IMR-90 (cell line): ENCODE results near the gene RAB30. TPM values are rescaled to one million over a fixed set of nuclear protein-coding genes. Genes with fewer than 3 reads are reported as not detected.
A peak's percentile ranks its signal among the peaks of the same experiment; 100 is the strongest.

ENCODE experiments used
- ATAC-seq: fragments of 200-7000 bp; cut with Tn5 transposase; 2 replicates; pipeline ENCODE4 v1.9.1; 2020; ENCODE audit warnings: low read depth, mild to moderate bottlenecking, moderate library complexity
- BruUV-seq: library from RNA; stranded (reverse); fragments of 400-500 nt; replicated peaks from 2 replicates; lab custom pipeline; 2021; lab: Mats Ljungman, UMichigan
- CTCF ChIA-PET: fragments of 300-600 bp; formaldehyde crosslinking; extraction: SDS; loops from one replicate; lab custom pipeline; 2021; ENCODE audit warnings: antibody characterized with exemption; lab: Yijun Ruan, JAX
- POLR2A ChIA-PET: fragments of 300-600 bp; sonication (Branson Sonifier 250); formaldehyde crosslinking; loops from one replicate; lab custom pipeline; 2022; ENCODE audit warnings: antibody characterized with exemption; ENCODE audit not compliant: unreplicated experiment; lab: Charles Lee
- DNase-seq: peaks from one replicate; pipeline ENCODE4 v3.0.0; 2013
- H2AFZ ChIP-seq: replicated peaks from 2 replicates; pipeline ENCODE3; 2013; ENCODE audit warnings: low read length, mild to moderate bottlenecking; ENCODE audit not compliant: poor library complexity
- H2AK5ac ChIP-seq: 2 replicates; pipeline ENCODE4 v1.6.1; 2013; ENCODE audit warnings: low read depth, low read length, inconsistent platforms
- H2AK9ac ChIP-seq: replicated peaks from 2 replicates; pipeline ENCODE3; 2013; ENCODE audit warnings: mild to moderate bottlenecking, low read depth, low read length, moderate library complexity; ENCODE audit not compliant: poor library complexity
- H2BK120ac ChIP-seq: 2 replicates; pipeline ENCODE4 v1.6.1; 2013; ENCODE audit warnings: low read depth, low read length, inconsistent platforms
- H2BK15ac ChIP-seq: 3 replicates; pipeline ENCODE4 v1.6.1; 2013; ENCODE audit warnings: low read depth, low read length, inconsistent platforms
- H2BK20ac ChIP-seq: 2 replicates; pipeline ENCODE4 v1.6.1; 2013; ENCODE audit warnings: low read depth, mild to moderate bottlenecking, inconsistent platforms, low read length, moderate library complexity
- H2BK5ac ChIP-seq: 2 replicates; pipeline ENCODE4 v1.6.1; 2013; ENCODE audit warnings: mild to moderate bottlenecking, low read depth, low read length, inconsistent platforms; ENCODE audit not compliant: poor library complexity, severe bottlenecking
- H3K14ac ChIP-seq: replicated peaks from 2 replicates; pipeline ENCODE4 v1.6.1; 2013; ENCODE audit warnings: low read depth, low read length, inconsistent platforms
- H3K18ac ChIP-seq: 2 replicates; pipeline ENCODE4 v1.6.1; 2013; ENCODE audit warnings: low read depth, low read length, control low read depth
- H3K23ac ChIP-seq: 2 replicates; pipeline ENCODE4 v1.6.1; 2013; ENCODE audit warnings: low read depth, low read length, inconsistent platforms
- H3K27ac ChIP-seq: 2 replicates; pipeline ENCODE4 v1.5.1; 2013; ENCODE audit warnings: mild to moderate bottlenecking, control low read depth, low read length; ENCODE audit not compliant: insufficient read depth
- H3K27me3 ChIP-seq: 2 replicates; pipeline ENCODE4 v1.6.1; 2013; ENCODE audit warnings: low read length; ENCODE audit not compliant: control insufficient read depth, insufficient read depth
- H3K36me3 ChIP-seq: 2 replicates; pipeline ENCODE4 v1.6.1; 2013; ENCODE audit warnings: low read length, mixed read lengths; ENCODE audit not compliant: control insufficient read depth, insufficient read depth
- H3K4ac ChIP-seq: 2 replicates; pipeline ENCODE4 v1.6.1; 2013; ENCODE audit warnings: low read depth, low read length, inconsistent platforms
- H3K4me1 ChIP-seq: 2 replicates; pipeline ENCODE4 v1.6.1; 2013; ENCODE audit warnings: low read length, mixed read lengths; ENCODE audit not compliant: control insufficient read depth, insufficient read depth
- H3K4me2 ChIP-seq: 2 replicates; pipeline ENCODE4 v1.6.1; 2013; ENCODE audit warnings: low read depth, mild to moderate bottlenecking, control low read depth, low read length, moderate library complexity
- H3K4me3 ChIP-seq: 2 replicates; pipeline ENCODE4 v1.5.1; 2013; ENCODE audit warnings: low read depth, mild to moderate bottlenecking, control low read depth, low read length, moderate library complexity; ENCODE audit not compliant: insufficient read depth
- H3K56ac ChIP-seq: 2 replicates; pipeline ENCODE4 v1.6.1; 2013; ENCODE audit warnings: low read length, inconsistent platforms; ENCODE audit not compliant: insufficient read depth; ENCODE audit errors: extremely low read depth
- H3K79me1 ChIP-seq, 2 experiments: 2 replicates each; pipeline ENCODE4 v1.6.1; 2013; ENCODE audit warnings: low read length in 2 of 2, inconsistent platforms in 1 of 2, low read depth in 1 of 2
- H3K9ac ChIP-seq: 2 replicates; pipeline ENCODE4 v1.6.1; 2013; ENCODE audit warnings: low read depth, low read length, control low read depth
- H3K9me1 ChIP-seq: 2 replicates; pipeline ENCODE4 v1.6.1; 2013; ENCODE audit warnings: low read length, inconsistent platforms; ENCODE audit not compliant: insufficient read depth
- H3K9me3 ChIP-seq: 2 replicates; pipeline ENCODE4 v1.6.1; 2013; ENCODE audit warnings: low read length; ENCODE audit not compliant: control insufficient read depth, insufficient read depth
- H4K20me1 ChIP-seq: 2 replicates; pipeline ENCODE4 v1.6.1; 2013; ENCODE audit warnings: low read length, inconsistent platforms; ENCODE audit not compliant: insufficient read depth
- H4K5ac ChIP-seq: 2 replicates; pipeline ENCODE4 v1.6.1; 2013; ENCODE audit warnings: mild to moderate bottlenecking, low read depth, low read length, control low read depth
- H4K8ac ChIP-seq, 2 experiments: 2 replicates each; pipeline ENCODE4 v1.6.1; 2013; ENCODE audit warnings: low read depth in 2 of 2, low read length in 2 of 2, control low read depth in 1 of 2, inconsistent platforms in 1 of 2
- H4K91ac ChIP-seq: 2 replicates; pipeline ENCODE4 v1.6.1; 2013; ENCODE audit warnings: low read depth, low read length, inconsistent platforms; ENCODE audit not compliant: insufficient read depth
- FOS ChIP-seq: fragments of 150-350 bp; IDR thresholded peaks from 2 replicates; pipeline ENCODE4 v1.6.1; 2016; ENCODE audit warnings: low read depth, low read length
- POLR2A ChIP-seq: IDR thresholded peaks from 2 replicates; pipeline ENCODE4 v1.6.1; 2012; ENCODE audit warnings: mild to moderate bottlenecking, low read depth, low read length
- WGBS, 2 experiments: methylation state at CpG; one replicate each; pipeline versions ENCODE4 v1.1.5 to v1.1.7; 2013; ENCODE audit warnings: missing lambda C conversion rate in 2 of 2; ENCODE audit not compliant: insufficient read length in 1 of 2; ENCODE audit errors: extremely low coverage in 2 of 2; 5-methylcytosine and 5-hydroxymethylcytosine counted together
- dilution Hi-C: fragments of 300-500 bp; cut with HindIII; formaldehyde crosslinking; loops from one replicate; pipeline ENCODE4 v1.14.3; 2018; ENCODE audit warnings: low sequenced_read_pairs; ENCODE audit not compliant: unreplicated experiment
- in situ Hi-C: fragments of 300-500 bp; cut with MboI; formaldehyde crosslinking; loops from 3 replicates; pipeline ENCODE4 v1.14.3; 2019; ENCODE audit warnings: low sequenced_read_pairs, inconsistent platforms, mixed read lengths
- intact Hi-C: fragments of 100-400 bp; cut with micrococcal nuclease; formaldehyde crosslinking; loops from 2 replicates; pipeline ENCODE4 v1.10.0; 2022
- polyA plus RNA-seq, 3 experiments: library from polyadenylated mRNA; depleted of rRNA; stranded (reverse); fragments of >200 nt; gene quantifications; 2 replicates each; pipeline ENCODE4 v1.2.3, GENCODE V29; 2012; ENCODE audit warnings: low replicate concordance in 1 of 3
- total RNA-seq: library from RNA; depleted of rRNA; stranded (reverse); fragments of >200 nt; gene quantifications from 2 replicates; pipeline ENCODE4 v1.2.3, GENCODE V29; 2012

Gene RAB30
- total and polyA plus RNA-seq, 2 of the 4 experiments (the other 2 are of a cell fraction), result 7.2 to 25.6 TPM

- intact Hi-C loops, result no loop called here
- Histone ChIP-seq H4K8ac (peak overlapping the region in 1 of 2 experiments; percentile 72; a peak in 1 of 4 replicates), H3K9ac (no peak overlapping the region), H4K91ac (no peak overlapping the region; the same call in 1 of the 2 replicates), H3K18ac (no peak overlapping the region), H3K4me2 (no peak overlapping the region; the same call in 1 of the 2 replicates), H3K4ac (peak overlapping the region; percentile 64; the same call in 1 of the 2 replicates), H3K23ac (peak overlapping the region; percentile 64; the same call in 1 of the 2 replicates), H4K5ac (no peak overlapping the region), H2BK5ac (peak overlapping the region; percentile 41), H3K27ac (no peak overlapping the region), H2BK15ac (no peak overlapping the region), H3K36me3 (no peaks in the 10 kb centered on the region), H4K20me1 (peaks cover 8% of the 10 kb centered on the region; the same call in 1 of the 2 replicates), H3K56ac (no peak overlapping the region), H2BK120ac (peak overlapping the region; percentile 74; the same call in 1 of the 2 replicates), H2AFZ (peak overlapping the region; percentile 62), H2BK20ac (peak overlapping the region; percentile 69; the same call in 1 of the 2 replicates), H3K9me3 (no peaks in the 10 kb centered on the region), H3K4me1 (peaks cover 18% of the 10 kb centered on the region), H2AK9ac (no peak overlapping the region), H3K14ac (peak overlapping the region; percentile 74; the same call in 1 of the 2 replicates), H3K4me3 (no peak overlapping the region), H3K9me1 (peaks cover 22% of the 10 kb centered on the region), H3K27me3 (no peaks in the 10 kb centered on the region), H2AK5ac (peak overlapping the region; percentile 27; the same call in 1 of the 2 replicates), H3K79me1 (peaks cover 28 to 44% of the 10 kb centered on the region in 2 experiments)
- BruUV-seq, result no TSS peak
- DNase-seq, result peak; percentile 70
- 40% methylated on average over 1 of the region's 2 CpGs; no CpG with 5 or more reads in 1 of the 2 experiments for WGBS, 2 experiments
- in situ Hi-C loops, result no loop called here
- ChIA-PET POLR2A (no interaction called here), CTCF (interaction anchor here (0.6 kb wide), 1 partner anchor 49 kb away, joined by 7 read pairs; no protein-coding TSS in a partner anchor)
- TF ChIP-seq POLR2A, result no peak
- 0 out of 2 replicates have a peak, but pooled peaks have one; percentile 6 for TF ChIP-seq FOS
- peak; percentile 35 for ATAC-seq
- dilution Hi-C loops, result no loop called here
Measured at GRCh38 chr11:83008581-83008923, 63.1 kb downstream of the RAB30 start.
